ENCODE data around the gene GGA1. TPM values are rescaled to one million over a fixed set of nuclear protein-coding genes. Genes with fewer than 3 reads are reported as not detected.
A peak's percentile ranks its signal among the peaks of the same experiment; 100 is the strongest.

The GGA1 gene
- total and polyA plus RNA-seq, 2 donors (not counting 1 experiment from before 2014, with no cell fraction given): 18.0 to 27.9 TPM

DNA sequence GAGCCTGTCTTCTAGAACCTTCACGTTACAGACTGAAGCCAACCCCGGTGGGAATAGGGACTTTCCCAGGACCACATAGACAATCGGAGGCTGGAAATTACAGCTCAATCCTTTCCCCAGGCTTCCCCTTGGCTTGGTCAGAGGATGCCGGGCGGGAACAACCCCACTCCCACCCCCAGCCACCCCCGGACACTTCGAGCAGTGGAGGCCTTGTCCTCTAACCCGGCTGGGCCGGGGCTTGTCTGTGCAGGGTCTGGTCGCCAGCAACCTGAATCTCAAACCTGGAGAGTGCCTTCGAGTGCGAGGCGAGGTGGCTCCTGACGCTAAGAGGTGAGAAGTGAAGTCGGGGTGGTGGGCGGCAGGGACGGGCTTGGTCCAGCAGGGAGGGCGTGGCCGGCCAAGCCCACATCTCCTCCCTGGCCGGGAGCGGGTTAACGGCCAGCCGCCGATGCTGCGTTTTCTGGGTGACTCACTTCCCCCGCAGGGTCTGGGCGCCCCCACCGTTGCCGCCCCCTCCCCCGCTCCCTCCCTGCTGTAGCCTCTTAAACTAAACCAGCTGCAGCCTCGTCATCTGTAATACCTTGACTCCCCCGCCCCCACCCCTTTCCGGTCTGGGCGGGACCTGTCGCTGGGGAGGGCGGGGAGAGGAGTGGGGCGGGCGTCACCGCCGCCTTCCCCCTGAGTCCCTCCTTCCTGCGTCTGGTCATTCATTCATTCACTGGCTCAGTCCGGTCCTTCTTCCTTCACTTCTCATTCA lies 68.3 kb downstream of the GGA1 start:
- H3K4me1 ChIP-seq (ENCODE audit: control insufficient read depth, extremely low read depth, insufficient read depth, low read length): peaks cover 13% of the 10 kb centered on the region
- no peak overlapping the region for H2AFZ ChIP-seq (ENCODE audit: low read length)
- H3K4me3 ChIP-seq (replicated peaks in 1 of 4; ENCODE audit: control extremely low read depth in 1 of 4, insufficient read depth in 1 of 4, low read depth in 3 of 4, low read length in 4 of 4): peak overlapping the region; percentile 93 to 100 (median 98)
- H3K9me3 ChIP-seq (ENCODE audit: control insufficient read depth, insufficient read depth, low read depth, low read length): no peaks in the 10 kb centered on the region
- TF ChIP-seq, protein P1, sequence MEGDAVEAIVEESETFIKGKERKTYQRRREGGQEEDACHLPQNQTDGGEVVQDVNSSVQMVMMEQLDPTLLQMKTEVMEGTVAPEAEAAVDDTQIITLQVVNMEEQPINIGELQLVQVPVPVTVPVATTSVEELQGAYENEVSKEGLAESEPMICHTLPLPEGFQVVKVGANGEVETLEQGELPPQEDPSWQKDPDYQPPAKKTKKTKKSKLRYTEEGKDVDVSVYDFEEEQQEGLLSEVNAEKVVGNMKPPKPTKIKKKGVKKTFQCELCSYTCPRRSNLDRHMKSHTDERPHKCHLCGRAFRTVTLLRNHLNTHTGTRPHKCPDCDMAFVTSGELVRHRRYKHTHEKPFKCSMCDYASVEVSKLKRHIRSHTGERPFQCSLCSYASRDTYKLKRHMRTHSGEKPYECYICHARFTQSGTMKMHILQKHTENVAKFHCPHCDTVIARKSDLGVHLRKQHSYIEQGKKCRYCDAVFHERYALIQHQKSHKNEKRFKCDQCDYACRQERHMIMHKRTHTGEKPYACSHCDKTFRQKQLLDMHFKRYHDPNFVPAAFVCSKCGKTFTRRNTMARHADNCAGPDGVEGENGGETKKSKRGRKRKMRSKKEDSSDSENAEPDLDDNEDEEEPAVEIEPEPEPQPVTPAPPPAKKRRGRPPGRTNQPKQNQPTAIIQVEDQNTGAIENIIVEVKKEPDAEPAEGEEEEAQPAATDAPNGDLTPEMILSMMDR (conservative IDR thresholded peaks at IDR 0.05 in 1 of 2, IDR thresholded peaks at IDR 0.05 in 1 of 2; ENCODE audit: low read depth in 1 of 2, low read length in 2 of 2): no peak
- TF ChIP-seq EZH2 (IDR thresholded peaks at IDR 0.05; ENCODE audit: low read length, missing control alignments): no peak
- H3K27ac ChIP-seq (ENCODE audit: insufficient read depth, low read length): peak overlapping the region; percentile 95
- peaks cover 31% of the 10 kb centered on the region for H3K79me2 ChIP-seq (ENCODE audit: control insufficient read depth, insufficient read depth, low read length)
- peak; percentile 97 to 98 for DNase-seq (ENCODE audit: low read depth in 2 of 2)
- H3K9ac ChIP-seq (ENCODE audit: insufficient read depth, low read length): peak overlapping the region; percentile 87
- H3K36me3 ChIP-seq (ENCODE audit: control insufficient read depth, insufficient read depth, low read length): peaks cover 17% of the 10 kb centered on the region
- no peaks in the 10 kb centered on the region for H3K27me3 ChIP-seq (ENCODE audit: control insufficient read depth, insufficient read depth, low read length)
- H4K20me1 ChIP-seq (ENCODE audit: control insufficient read depth, extremely low read depth, insufficient read depth, low read length): peaks cover 3% of the 10 kb centered on the region
- peak overlapping the region; percentile 100 for H3K4me2 ChIP-seq (ENCODE audit: extremely low read depth, insufficient read depth, low read length)

DNA sequence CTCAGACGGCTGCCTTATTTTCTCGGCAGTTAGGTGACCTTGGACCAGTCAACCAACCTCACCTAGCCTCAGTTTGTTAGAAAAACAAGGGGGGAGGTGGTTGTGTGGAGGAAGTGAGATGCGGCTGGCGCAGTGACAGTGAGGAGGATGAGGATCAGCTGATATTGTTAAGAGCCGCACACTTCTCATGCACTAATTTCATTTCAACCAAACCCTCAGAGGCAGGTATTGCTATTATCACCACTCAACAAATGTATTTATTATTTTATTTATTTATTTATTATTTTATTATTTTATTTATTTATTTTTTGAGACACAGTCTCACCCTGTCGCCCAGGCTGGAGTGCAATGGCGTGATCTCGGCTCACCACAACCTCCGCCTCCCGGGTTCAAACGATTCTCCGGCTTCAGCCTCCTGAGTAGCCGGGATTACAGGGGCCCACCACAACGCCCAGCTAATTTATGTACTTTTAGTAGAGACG lies 68.9 kb downstream of the GGA1 start:
- Histone ChIP-seq H3K27ac (ENCODE audit: insufficient read depth, low read length) (peak overlapping the region; percentile 62), H3K4me2 (ENCODE audit: extremely low read depth, insufficient read depth, low read length) (peak overlapping the region; percentile 100), H3K4me1 (ENCODE audit: control insufficient read depth, extremely low read depth, insufficient read depth, low read length) (peaks cover 13% of the 10 kb centered on the region), H2AFZ (ENCODE audit: low read length) (no peak overlapping the region), H4K20me1 (ENCODE audit: control insufficient read depth, extremely low read depth, insufficient read depth, low read length) (peaks cover 3% of the 10 kb centered on the region), H3K36me3 (ENCODE audit: control insufficient read depth, insufficient read depth, low read length) (peaks cover 17% of the 10 kb centered on the region), H3K79me2 (ENCODE audit: control insufficient read depth, insufficient read depth, low read length) (peaks cover 31% of the 10 kb centered on the region), H3K27me3 (ENCODE audit: control insufficient read depth, insufficient read depth, low read length) (no peaks in the 10 kb centered on the region), H3K9ac (ENCODE audit: insufficient read depth, low read length) (peak overlapping the region; percentile 58), H3K9me3 (ENCODE audit: control insufficient read depth, insufficient read depth, low read depth, low read length) (no peaks in the 10 kb centered on the region), H3K4me3 (replicated peaks in 1 of 4; ENCODE audit: control extremely low read depth in 1 of 4, insufficient read depth in 1 of 4, low read depth in 3 of 4, low read length in 4 of 4) (peak overlapping the region; percentile 58 to 100 (median 96))
- TF ChIP-seq, protein P1 (conservative IDR thresholded peaks at IDR 0.05 in 1 of 2, IDR thresholded peaks at IDR 0.05 in 1 of 2; ENCODE audit: low read depth in 1 of 2, low read length in 2 of 2): no peak
- no peak for TF ChIP-seq EZH2 (IDR thresholded peaks at IDR 0.05; ENCODE audit: low read length, missing control alignments)
- DNase-seq (ENCODE audit: low read depth in 2 of 2): no peak

DNA sequence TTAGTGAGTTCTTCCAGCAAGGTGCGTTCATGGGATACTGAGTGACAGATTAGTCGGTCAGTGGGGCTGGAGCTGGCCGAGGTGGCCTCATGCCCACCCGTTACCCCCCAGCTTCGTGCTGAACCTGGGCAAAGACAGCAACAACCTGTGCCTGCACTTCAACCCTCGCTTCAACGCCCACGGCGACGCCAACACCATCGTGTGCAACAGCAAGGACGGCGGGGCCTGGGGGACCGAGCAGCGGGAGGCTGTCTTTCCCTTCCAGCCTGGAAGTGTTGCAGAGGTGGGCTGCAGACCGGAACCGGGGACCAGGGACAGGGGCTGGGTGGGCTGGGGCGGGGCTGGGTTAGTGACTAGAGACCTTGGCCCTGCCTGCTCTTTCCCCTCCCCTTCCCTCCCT lies 69.7 kb downstream of the GGA1 start:
- Histone ChIP-seq H3K9ac (ENCODE audit: insufficient read depth, low read length) (peak overlapping the region; percentile 17), H4K20me1 (ENCODE audit: control insufficient read depth, extremely low read depth, insufficient read depth, low read length) (peaks cover 3% of the 10 kb centered on the region), H3K27ac (ENCODE audit: insufficient read depth, low read length) (peak overlapping the region; percentile 62), H3K36me3 (ENCODE audit: control insufficient read depth, insufficient read depth, low read length) (peaks cover 17% of the 10 kb centered on the region), H3K4me2 (ENCODE audit: extremely low read depth, insufficient read depth, low read length) (peak overlapping the region; percentile 100), H2AFZ (ENCODE audit: low read length) (no peak overlapping the region), H3K4me1 (ENCODE audit: control insufficient read depth, extremely low read depth, insufficient read depth, low read length) (peaks cover 13% of the 10 kb centered on the region), H3K27me3 (ENCODE audit: control insufficient read depth, insufficient read depth, low read length) (no peaks in the 10 kb centered on the region), H3K9me3 (ENCODE audit: control insufficient read depth, insufficient read depth, low read depth, low read length) (no peaks in the 10 kb centered on the region), H3K4me3 (replicated peaks in 1 of 4; ENCODE audit: control extremely low read depth in 1 of 4, insufficient read depth in 1 of 4, low read depth in 3 of 4, low read length in 4 of 4) (peak overlapping the region; percentile 58 to 100 (median 96)), H3K79me2 (ENCODE audit: control insufficient read depth, insufficient read depth, low read length) (peaks cover 31% of the 10 kb centered on the region)
- TF ChIP-seq EZH2 (IDR thresholded peaks at IDR 0.05; ENCODE audit: low read length, missing control alignments): no peak
- TF ChIP-seq, protein P1 (conservative IDR thresholded peaks at IDR 0.05 in 1 of 2, IDR thresholded peaks at IDR 0.05 in 1 of 2; ENCODE audit: low read depth in 1 of 2, low read length in 2 of 2): no peak
- no peak for DNase-seq (ENCODE audit: low read depth in 2 of 2)
